NCI-H1694 (cell line): ENCODE measurements around the gene COQ8B.

Experiments used
- DNase-seq: peaks from one replicate; lab custom pipeline; 2025; lab: John Stamatoyannopoulos, UW

Gene COQ8B

GRCh38 chr19:40691421-40692211 lies 25.1 kb downstream of the COQ8B start:
- DNase-seq: peak; percentile 94

GRCh38 chr19:40690693-40691420 lies 25.8 kb downstream of the COQ8B start:
- DNase-seq: peak; percentile 76

- no peak for DNase-seq
Observed at GRCh38 chr19:40690050-40690692, 26.5 kb downstream of the COQ8B start, which contains the start of gene NUMBL. Gene NUMBL, minus strand, starts transcription at chr19:40690651. Its CDS starts 168 bp downstream, at chr19:40690483.

- DNase-seq: no peak
Observed at GRCh38 chr19:40689339-40690049, 27.2 kb downstream of the COQ8B start.

- no peak for DNase-seq
Observed at GRCh38 chr19:40688987-40689338, 27.7 kb downstream of the COQ8B start.

GRCh38 chr19:40688309-40688708 lies 28.4 kb downstream of the COQ8B start:
- DNase-seq: no peak

GRCh38 chr19:40687525-40688016 lies 29.1 kb downstream of the COQ8B start:
- DNase-seq: no peak

- no peak for DNase-seq
Observed at GRCh38 chr19:40686882-40687524, 29.7 kb downstream of the COQ8B start.

- DNase-seq: no peak
Observed at GRCh38 chr19:40685563-40685962, 31.1 kb downstream of the COQ8B start.

- DNase-seq: no peak
Observed at GRCh38 chr19:40685016-40685526, 31.6 kb downstream of the COQ8B start.

- no peak for DNase-seq
Observed at GRCh38 chr19:40684280-40684679, 32.4 kb downstream of the COQ8B start.

GRCh38 chr19:40683437-40683836 lies 33.2 kb downstream of the COQ8B start:
- DNase-seq: no peak

- DNase-seq: no peak
Observed at GRCh38 chr19:40682431-40682964, 34.2 kb downstream of the COQ8B start.

- no peak for DNase-seq
Observed at GRCh38 chr19:40681039-40681438, 35.6 kb downstream of the COQ8B start.

GRCh38 chr19:40677156-40677555 lies 39.5 kb downstream of the COQ8B start:
- no peak for DNase-seq

GRCh38 chr19:40674291-40674690 lies 42.4 kb downstream of the COQ8B start:
- DNase-seq: no peak

GRCh38 chr19:40673397-40673796 lies 43.3 kb downstream of the COQ8B start:
- DNase-seq: no peak

GRCh38 chr19:40672573-40673299 lies 44.0 kb downstream of the COQ8B start:
- no peak for DNase-seq

- DNase-seq: no peak
Observed at GRCh38 chr19:40672038-40672437, 44.6 kb downstream of the COQ8B start.

- no peak for DNase-seq
Observed at GRCh38 chr19:40671404-40671803, 45.3 kb downstream of the COQ8B start.
